HFFc6 (cell line): ENCODE data around the gene PDE2A. TPM values are rescaled to one million over a fixed set of nuclear protein-coding genes. Genes with fewer than 3 reads are reported as not detected.

Experiments used
- DNase-seq: peaks from one replicate; pipeline ENCODE4 v3.0.0-alpha.2; 2018
- H3K27ac Mint-ChIP-seq: 2 replicates; pipeline ENCODE4 v1.8.0; 2020; ENCODE audit warnings: mild to moderate bottlenecking, mixed read lengths
- H3K27me3 Mint-ChIP-seq: 2 replicates; pipeline ENCODE4 v1.8.0; 2021; ENCODE audit warnings: mild to moderate bottlenecking, moderate library complexity, mixed read lengths; ENCODE audit not compliant: insufficient read depth
- H3K36me3 Mint-ChIP-seq: 2 replicates; pipeline ENCODE4 v1.8.0; 2021; ENCODE audit warnings: low read depth, mixed read lengths
- H3K4me1 Mint-ChIP-seq: 2 replicates; pipeline ENCODE4 v1.8.0; 2020; ENCODE audit warnings: low read depth, mixed read lengths
- H3K4me3 Mint-ChIP-seq: 2 replicates; pipeline ENCODE4 v1.8.0; 2020; ENCODE audit warnings: mild to moderate bottlenecking, moderate library complexity, mixed read lengths
- H3K9me3 Mint-ChIP-seq: 2 replicates; pipeline ENCODE4 v1.8.0; 2020; ENCODE audit warnings: mild to moderate bottlenecking, mixed read lengths
- CTCF ChIP-seq: fragments of 200-600 bp; sonication (generic); IDR thresholded peaks from 2 replicates; pipeline ENCODE4 v1.5.0; 2021; ENCODE audit warnings: antibody characterized with exemption, mild to moderate bottlenecking
- microRNA-seq: library from miRNA; unstranded; fragments of <30 nt; microRNA quantifications from one replicate; pipeline ENCODE4, GENCODE V29; 2019
- total RNA-seq, 6 experiments: library from RNA; stranded (reverse); fragmentation: NEBNext Ultra II Directional; extraction: Animal tissue kit (Norgen Biotek cat#: 25700); gene quantifications; 2 replicates in 1 of 6; 3 replicates in 5 of 6; pipeline ENCODE4 v1.2.3, GENCODE V29; 2021

PDE2A gene
- total RNA-seq, 6 experiments from 2014 or later, result 0.07 to 0.57 (median 0.40) TPM

- 0 out of 2 replicates have a peak, but pooled peaks cover 5% of the 10 kb centered on the region for H3K36me3 Mint-ChIP-seq
- H3K27me3 Mint-ChIP-seq, result peaks cover 33% of the 10 kb centered on the region
These were observed 139.1 kb downstream of the PDE2A start for GRCh38 chr11:72535194-72535547.

GRCh38 chr11:72534371-72535193, 139.6 kb downstream of the PDE2A start:
- Mint-ChIP-seq H3K27ac (peak overlapping the region; percentile 54), H3K27me3 (peaks cover 31% of the 10 kb centered on the region; the same call in 1 of the 2 replicates), H3K4me1 (peaks cover 13% of the 10 kb centered on the region), H3K4me3 (no peak overlapping the region; the same call in 1 of the 2 replicates), H3K9me3 (no peaks in the 10 kb centered on the region), H3K36me3 (0 out of 2 replicates have a peak, but pooled peaks cover 5% of the 10 kb centered on the region)
- no peak for TF ChIP-seq CTCF
- peak; percentile 48 for DNase-seq

More at GRCh38 chr11:72535194-72535547, 139.1 kb downstream of the PDE2A start:
- H3K4me1 Mint-ChIP-seq, result peaks cover 13% of the 10 kb centered on the region
- no peak for DNase-seq
- H3K27ac Mint-ChIP-seq, result peak overlapping the region; percentile 54
- no peaks in the 10 kb centered on the region for H3K9me3 Mint-ChIP-seq
- H3K4me3 Mint-ChIP-seq, result no peak overlapping the region
- peak; percentile 62 for TF ChIP-seq CTCF

- no peaks in the 10 kb centered on the region for H3K9me3 Mint-ChIP-seq
- no peak for TF ChIP-seq CTCF
- no peak overlapping the region for H3K4me3 Mint-ChIP-seq
- DNase-seq, result no peak
- H3K27ac Mint-ChIP-seq, result no peak overlapping the region
- peaks cover 16% of the 10 kb centered on the region for H3K4me1 Mint-ChIP-seq
- H3K27me3 Mint-ChIP-seq, result peaks cover 12% of the 10 kb centered on the region
- H3K36me3 Mint-ChIP-seq, result 0 out of 2 replicates have a peak, but pooled peaks cover 5% of the 10 kb centered on the region
These were observed 145.2 kb downstream of the PDE2A start for GRCh38 chr11:72529068-72529467.

GRCh38 chr11:72528121-72528520, 146.1 kb downstream of the PDE2A start:
- Mint-ChIP-seq H3K9me3 (no peaks in the 10 kb centered on the region), H3K36me3 (0 out of 2 replicates have a peak, but pooled peaks cover 4% of the 10 kb centered on the region), H3K4me3 (no peak overlapping the region), H3K27ac (no peak overlapping the region), H3K4me1 (peaks cover 18% of the 10 kb centered on the region), H3K27me3 (peaks cover 12% of the 10 kb centered on the region)
- no peak for TF ChIP-seq CTCF
- no peak for DNase-seq

Small RNA genes lying within 50 kb of the gene (microRNA-seq; reads per million reads assigned to microRNA genes)
- gene MIR139, result 34.8 reads per million, percentile 33 among the genes with 10 or more reads in this experiment

Other genes starting within 250 kb of the PDE2A start
- 10 to 100 TPM; 25.7 to 31.1 (median 27.1) TPM for gene CLPB, start 239.9 kb downstream of the PDE2A start, total RNA-seq
- 10 to 100 TPM; 42.5 to 49.0 (median 46.8) TPM for gene ARAP1, start 78.0 kb upstream of the PDE2A start, total RNA-seq
- 10 to 100 TPM; 10.8 to 16.9 (median 15.8) TPM for gene STARD10, start 119.6 kb upstream of the PDE2A start, total RNA-seq
- 1 to 10 TPM; 5.4 to 9.5 (median 7.6) TPM for gene ATG16L2, start 140.0 kb upstream of the PDE2A start, total RNA-seq